ENCODE results near the gene NDE1. TPM values are rescaled to one million over a fixed set of nuclear protein-coding genes. Genes with fewer than 3 reads are reported as not detected.
"Not testable (repeated sequence)": the region's sequence is repeated elsewhere in the genome, so short reads cannot be mapped to it uniquely, and the experiment has no call there.

The NDE1 gene, protein sequence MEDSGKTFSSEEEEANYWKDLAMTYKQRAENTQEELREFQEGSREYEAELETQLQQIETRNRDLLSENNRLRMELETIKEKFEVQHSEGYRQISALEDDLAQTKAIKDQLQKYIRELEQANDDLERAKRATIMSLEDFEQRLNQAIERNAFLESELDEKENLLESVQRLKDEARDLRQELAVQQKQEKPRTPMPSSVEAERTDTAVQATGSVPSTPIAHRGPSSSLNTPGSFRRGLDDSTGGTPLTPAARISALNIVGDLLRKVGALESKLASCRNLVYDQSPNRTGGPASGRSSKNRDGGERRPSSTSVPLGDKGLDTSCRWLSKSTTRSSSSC
- polyA plus RNA-seq (ENCODE audit: insufficient read length in 12 of 12) = 10 to 100 TPM in 11 of 12 donors, not detected in 1; 17.2 to 44.3 (median 24.3) TPM
- long read RNA-seq, donor 1, partial matches to known transcripts = 2,403 of 2,474 reads
- long read RNA-seq, donor 1, other reads (novel, unspliced or antisense) = 68 of 2,474 reads
- long read RNA-seq, donor 2 = 0 reads
- long read RNA-seq, donor 3 = 0 reads
- long read RNA-seq, donor 4, partial matches to known transcripts = 0 of 1 reads
- long read RNA-seq, donor 4, other reads (novel, unspliced or antisense) = 0 of 1 reads
- long read RNA-seq, donor 5, partial matches to known transcripts = 0 of 3 reads
- long read RNA-seq, donor 5, other reads (novel, unspliced or antisense) = 0 of 3 reads
- long read RNA-seq, donor 6 = 0 reads
- long read RNA-seq, donor 7 = 0 reads
- long read RNA-seq, donor 8, partial matches to known transcripts = 0 of 4 reads
- long read RNA-seq, donor 8, other reads (novel, unspliced or antisense) = 0 of 4 reads
- long read RNA-seq, donor 9 = 0 reads
- long read RNA-seq, donor 10, partial matches to known transcripts = 0 of 2 reads
- long read RNA-seq, donor 10, other reads (novel, unspliced or antisense) = 0 of 2 reads
- long read RNA-seq, donor 11 = 0 reads

DNA sequence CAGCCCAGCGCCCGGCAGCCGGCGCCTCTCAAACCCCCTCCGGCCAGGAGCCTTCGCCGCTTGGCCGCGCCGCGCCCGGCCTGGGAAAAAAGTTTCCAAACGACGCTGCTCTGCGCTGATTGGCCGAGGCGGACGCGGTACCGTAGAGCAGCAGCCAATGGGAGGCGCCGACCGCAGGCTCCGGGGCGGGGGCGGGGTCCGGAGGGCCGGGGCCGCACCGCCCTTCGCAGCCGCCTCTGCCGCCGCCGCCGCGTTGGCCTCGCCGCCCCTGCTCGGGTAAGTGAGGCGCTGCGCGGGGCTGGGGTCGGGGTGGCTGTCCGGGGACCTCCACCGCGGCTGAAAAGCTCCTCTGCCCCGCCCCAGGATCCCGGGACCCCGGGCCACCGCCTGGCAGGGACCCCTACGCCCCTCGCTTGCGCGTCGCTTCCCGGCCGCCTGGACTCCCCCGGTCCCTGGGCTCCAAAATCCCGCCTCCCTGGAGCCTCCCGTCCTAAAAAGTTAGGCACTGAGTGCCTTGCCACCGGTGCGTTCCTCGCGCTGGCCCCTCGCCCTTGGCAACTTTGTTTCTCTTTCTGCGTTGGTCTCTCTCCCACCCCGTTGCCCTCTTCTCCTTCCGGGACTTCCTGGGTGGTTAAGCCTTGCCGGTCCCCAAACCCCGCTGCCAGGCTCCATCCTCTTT is at the start of gene NDE1:
Gene NDE1, plus strand, starts transcription at position 227 of the 679 bp plus-strand sequence. CDS start 14,534 bp downstream, outside the sequence.
- peak; percentile 90 for DNase-seq

DNA sequence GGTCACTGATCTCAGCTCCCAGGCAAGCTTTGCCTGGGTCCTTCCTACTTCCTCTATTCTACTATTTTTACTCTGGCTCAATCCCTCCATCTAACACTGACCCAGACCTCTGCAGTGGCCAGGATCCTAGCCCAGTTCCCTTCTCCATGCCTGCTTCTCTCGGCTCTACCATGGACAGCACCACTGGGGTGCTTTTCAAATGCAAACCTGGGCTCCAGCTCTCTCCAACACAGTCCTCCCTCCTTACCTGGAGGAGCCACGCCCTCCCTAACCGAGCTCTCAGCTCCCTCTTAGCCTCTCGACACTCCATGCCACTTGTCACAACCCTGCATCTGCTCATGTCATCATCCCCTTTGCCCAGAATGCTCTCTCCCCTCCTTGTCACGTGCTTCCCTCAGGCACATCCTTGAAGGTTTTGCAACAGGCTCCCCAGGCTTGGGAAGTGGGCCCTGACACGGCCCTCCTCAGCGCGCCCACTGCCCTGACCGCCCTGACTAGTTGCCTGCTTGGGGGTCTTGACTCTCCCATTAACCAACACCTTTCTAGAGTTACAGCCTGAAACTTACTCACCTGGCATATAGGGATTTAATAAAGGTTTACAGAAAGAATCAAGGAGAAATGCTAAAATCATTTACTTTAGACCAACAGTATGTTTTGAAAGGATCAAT is 48.7 kb upstream of the NDE1 start:
- no peak for DNase-seq

DNA sequence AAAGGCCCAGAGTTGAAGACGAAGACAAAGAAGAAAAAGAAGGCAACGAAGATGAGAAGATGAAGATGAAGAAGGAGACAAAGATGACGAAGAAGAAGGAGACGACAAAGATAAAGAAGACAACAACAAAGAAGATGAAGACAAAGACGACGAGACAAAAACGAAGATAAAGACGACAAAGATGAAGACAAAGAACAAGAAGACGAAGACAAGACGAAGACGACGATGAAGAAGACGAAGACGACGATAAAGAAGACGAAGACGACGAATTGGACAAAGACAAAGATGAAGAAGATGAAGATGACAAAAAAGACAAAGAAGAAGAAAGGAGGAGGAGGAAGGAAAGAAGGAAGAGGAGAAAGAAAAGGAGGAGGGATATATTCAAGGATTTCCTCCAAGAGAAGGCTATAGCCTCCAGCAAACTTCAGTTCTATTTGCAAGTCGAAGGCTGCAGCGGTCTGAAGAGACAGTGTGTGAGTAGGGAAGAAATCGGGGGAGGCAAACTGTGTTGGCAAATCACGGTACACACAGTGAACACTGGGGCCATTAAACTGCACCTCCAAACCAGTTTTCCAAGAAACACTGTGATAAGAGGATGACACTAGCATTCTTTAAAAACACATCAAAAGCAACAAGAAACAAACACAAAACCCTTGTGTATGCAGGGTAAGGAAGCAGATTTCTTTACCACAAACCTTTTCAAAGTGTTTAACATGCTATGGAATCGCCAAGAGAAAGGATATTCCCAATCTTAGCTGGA is 47.6 kb upstream of the NDE1 start:
- DNase-seq = no peak

DNA sequence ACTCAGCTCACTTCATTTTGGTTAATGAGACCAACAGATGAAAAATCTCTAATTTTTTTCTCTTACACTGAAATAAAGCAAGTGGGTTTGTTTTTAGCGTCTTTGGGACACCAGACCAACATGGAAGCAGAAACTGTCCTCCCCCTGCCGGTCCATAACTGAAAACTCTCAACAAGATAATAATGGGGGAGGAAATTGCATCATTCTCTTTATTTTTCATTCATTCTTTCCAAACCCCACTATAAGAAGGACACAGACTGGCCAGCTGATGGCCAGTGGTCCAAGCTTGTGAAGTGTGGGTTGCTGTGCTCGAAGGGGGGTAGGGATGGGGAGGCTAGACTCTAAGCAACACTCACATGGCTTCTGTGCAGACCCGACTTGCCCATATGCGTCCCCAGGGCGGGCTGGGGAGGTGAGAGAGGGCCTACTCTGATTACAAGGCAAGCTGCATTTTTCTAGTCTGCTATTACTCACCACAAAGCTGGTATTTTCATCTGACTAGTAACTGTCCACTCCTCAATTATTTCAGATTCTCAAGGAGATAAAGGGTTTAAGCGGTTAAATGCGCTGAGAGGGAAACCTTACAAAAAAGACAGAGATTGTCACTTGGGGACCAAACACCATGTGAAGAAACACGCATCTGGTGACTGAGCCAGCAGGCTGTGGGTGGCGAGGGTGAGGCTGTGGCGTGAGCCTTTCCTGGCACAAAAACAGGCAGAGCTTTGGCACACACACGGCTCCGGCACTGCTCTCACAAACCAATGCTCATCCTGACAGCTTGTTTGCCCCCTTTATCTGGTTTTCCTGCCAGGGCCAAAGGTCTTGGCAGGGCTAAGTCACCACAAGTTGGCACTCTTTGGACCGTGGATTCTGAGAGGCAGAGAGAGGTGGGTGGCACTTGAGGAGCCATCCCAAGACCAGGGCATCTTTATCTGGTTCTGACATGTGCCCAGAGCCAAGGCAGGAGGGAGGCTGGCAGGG is 45.3 kb upstream of the NDE1 start:
- no peak for DNase-seq

DNA sequence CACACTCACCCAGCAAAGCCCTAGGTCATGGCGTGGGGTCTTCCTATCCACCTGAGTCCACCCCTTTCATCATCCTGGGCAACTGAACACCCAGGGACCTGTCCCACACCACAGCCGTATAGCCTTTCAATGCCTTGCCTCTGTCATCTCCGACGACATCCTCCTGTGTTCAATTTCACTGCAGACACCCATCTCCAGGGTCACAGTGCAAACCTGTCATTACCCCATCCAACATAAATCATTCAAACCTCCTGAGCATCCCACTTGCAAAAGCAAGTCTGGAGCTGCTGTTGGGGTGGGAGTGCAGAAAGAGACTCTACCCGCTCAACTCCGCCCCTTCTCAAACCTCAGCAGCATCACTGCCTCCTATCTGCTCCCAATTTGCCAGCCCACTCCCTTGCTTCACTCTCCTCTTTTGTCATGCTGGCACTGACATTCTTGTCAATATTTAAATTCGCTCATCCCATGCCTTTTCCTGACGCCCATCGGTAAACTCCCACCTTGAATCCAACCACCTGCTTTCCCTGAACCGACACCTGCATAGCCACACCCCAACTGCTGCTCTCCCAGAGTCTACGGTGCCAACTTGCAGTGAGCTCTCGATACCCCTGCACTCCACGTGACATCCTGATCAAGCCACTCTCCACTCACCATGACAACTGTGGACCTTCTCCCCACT is 44.1 kb upstream of the NDE1 start:
- no peak for DNase-seq

DNA sequence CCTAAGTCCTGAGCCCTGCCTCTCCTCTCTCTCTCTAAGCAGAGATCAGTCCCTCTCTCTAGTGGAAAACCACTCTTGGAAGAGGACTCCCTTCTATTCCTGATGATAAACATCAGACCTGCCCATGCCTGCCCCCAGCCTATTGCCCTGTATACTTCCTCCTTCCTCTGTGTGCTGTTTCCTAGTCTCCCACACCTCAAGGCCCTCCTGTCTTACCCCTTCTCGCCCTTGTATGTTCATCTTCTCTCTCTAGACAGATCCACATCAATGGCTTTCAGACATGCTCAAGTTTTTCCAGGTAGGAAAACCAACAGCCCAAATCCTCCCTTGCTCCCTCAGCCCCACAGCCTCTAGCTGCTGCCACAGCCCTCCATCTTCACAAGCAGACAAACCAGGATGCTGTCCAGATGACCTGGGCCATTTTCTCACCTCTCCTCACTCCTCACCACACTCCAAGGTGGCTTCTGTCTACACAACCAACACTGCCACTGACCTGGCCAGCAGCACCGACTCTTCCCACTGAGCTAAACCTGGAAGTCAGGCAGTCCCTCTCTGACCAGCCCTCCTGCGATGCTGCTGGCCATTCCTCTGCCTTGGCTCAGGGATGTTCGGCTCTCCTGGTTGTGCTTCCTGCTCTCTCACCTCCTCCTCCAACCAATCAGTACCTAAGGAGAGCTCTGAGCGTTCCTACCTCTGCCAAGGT is 43.4 kb upstream of the NDE1 start:
- no peak for DNase-seq

DNA sequence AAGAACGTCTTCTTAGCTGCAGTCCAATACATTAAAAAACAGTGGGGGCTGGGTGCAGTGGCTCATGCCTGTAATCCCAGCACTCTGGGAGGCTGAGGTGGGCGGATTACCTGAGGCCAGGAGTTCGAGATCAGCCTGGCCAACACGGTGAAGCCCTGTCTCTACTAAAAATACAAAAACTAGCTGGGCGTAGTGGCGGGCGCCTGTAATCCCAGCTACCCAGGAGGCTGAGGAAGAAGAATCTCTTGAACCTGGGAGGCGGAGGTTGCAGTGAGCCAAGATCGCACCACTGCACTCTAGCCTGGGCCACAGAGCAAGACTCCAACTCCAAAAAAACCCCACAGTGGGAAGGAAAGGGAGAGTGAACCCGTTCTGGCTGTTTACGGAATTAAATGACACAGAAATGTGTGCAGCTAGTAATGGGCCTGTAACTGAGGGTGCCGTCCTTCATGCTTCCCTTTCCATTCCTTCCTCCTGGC is 42.8 kb upstream of the NDE1 start:
- DNase-seq = not testable (repeated sequence)

DNA sequence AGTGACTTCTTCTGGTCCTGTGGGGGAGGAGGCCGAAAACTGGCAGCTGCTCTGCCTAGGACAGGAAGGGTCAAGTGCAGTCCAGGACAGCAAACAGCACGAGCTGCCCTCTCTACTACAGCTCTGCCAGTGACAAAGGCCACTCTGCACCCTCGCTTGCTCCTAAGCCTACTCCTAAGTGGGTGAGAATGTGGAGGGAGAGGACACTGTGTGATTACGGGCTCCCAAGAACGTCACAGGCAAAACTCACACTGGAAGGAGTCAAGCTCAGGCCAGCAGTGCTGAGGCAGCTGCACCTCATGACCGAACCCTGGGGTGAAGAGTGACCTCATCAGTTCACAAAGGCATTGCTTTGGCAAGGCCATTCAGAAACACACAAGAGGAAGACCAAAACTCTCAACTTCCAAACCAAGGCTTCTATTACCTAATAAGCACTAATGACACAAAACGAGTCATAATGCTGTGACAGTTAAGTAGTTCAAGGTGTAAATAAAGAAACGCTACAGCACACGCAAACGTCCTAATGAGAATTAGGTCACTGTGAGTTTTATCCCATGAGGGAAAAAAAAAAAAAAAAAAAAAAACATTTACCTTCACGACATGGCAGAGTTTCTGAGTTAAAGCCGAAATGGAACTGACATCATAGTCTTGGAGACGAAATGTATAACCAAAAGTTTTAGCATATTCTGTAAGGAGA is 42.2 kb upstream of the NDE1 start:
- no peak for DNase-seq

DNA sequence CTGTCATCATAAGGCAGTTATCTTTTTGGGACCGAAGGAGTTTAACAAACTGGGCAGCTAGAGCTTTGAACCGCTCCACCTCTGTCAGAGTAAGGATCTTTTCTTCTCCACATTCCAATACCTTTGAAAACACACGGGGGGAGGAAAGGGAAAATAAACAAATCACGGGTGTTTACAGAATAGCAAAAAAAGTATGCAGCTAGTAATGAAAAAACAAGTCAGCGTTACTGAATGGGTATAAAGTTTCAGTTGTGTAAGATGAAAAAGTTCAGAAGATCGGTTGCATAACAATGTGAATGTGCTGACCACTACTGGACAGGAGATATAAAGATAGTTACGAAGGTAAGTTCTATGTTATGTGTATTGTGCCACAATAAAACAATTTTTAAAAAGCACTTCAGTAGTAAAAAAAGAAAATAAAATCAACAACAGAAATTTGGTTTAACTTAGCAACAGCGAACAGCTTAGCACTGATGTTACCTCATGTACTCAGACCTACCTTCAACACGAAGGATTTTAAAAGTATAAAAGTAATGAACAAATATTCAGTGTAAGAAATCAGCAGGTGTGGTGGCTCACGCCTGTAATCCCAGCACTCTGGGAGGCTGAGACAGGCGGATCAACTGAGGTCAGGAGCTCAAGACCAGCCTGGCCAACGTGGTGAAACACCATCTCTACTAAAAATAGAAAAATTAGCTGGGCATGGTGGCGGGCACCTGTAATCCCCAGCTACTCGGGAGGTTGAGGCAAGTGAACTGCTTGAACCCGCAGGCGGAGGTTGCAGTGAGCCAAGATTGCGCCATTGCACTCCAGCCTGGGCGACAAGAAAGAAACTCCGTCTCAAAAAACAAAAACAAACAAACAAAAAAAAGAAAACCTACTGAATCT is 41.4 kb upstream of the NDE1 start:
- DNase-seq = no peak

DNA sequence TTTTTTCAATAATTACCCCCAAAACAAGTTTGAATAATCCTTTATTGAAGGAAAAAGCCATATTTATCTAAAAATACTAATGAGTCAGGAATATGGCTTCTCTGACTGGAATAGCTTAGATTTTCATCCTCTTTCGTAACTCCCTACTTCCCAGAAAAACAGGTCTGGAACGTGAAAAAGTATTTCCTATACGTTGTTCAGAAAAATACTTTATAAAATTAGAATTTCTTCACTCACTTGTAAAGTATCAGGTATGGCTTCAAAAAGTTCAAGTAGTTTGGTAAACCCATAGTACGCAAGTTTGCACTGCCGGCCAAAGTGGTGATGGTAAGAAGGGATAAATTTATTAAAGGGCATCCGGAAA is 40.8 kb upstream of the NDE1 start:
- DNase-seq = no peak

DNA sequence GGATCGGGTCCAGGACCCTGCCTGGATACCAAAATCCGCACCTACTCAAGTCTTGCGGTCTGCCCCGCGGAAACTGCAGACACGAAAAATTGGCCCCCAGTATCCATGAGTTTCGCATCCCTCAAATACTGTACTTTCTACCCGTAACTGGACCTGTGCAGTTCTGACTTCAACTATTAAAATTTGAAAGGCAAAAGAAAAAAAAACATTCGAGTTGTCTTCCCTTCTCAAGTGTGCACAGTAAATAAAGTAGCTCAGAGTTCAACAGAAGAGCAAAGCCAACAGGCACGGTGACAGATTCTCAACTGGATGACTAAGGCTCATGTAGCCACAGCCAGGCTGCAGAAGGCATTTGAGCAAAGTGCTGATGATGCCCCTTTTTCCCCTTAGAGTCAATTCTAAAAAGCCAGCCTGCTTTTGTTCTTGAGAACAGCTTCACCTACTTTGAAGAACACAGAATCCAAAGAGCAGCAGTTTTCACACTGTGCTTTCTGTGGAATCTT is 39.6 kb upstream of the NDE1 start:
- DNase-seq = no peak

DNA sequence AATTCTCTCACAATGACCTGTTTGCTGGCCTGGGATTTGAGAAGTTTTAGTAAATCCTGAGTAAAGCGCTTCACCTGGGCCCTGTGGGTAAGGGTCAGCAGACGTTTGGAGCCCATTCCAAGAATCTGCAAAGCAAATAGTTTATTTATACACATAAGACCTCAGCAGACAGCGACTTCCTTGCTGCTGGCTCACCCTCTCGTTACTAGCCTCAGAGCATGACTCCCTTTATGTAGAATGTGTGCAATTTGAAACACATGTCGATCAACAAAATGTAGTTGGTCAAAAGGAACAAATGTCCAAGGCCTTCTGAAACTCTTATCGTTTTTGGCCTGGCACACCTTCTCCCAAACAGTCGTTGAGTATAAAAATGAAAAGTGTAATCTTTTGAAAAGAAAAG is 38.4 kb upstream of the NDE1 start:
- DNase-seq = no peak

DNA sequence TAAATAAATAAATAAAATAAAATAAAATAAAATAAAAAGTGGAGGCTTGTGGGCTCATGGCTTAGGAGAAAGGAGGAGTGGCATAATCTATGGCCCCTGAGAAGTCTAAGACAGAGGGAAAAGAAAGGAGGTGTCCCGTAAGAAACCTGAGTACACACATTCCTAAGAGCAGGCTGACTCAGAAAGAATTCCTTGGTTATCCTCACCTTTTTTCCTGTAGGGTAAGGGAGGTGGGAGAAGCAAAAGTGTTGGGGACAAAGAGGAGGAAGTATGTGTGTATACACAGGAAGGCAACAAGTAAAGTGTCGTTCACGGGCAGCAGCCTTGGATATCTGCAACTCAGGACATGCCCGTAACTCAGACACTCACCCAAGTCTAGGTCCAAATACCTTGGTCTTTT is 36.4 kb upstream of the NDE1 start:
- DNase-seq = no peak

DNA sequence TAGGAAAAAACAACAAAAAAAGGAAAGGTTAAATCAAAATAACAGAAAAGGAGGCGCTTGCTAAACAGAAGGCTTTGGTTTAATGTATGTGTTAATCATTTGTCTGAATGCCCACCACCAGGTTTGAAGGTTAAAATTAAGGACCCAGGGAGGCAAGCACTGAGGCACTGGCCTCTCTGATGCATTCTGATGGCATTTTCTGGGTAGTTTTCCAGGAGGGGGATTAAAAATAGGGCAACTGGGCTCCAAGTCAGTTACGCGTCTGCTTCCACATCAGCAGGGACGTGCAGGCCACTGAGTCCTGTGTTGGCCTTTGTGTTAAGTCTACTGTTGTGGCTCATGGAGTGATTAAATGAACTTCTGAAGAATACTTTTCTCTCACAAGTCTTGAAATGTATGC is 34.0 kb upstream of the NDE1 start:
- DNase-seq = no peak

DNA sequence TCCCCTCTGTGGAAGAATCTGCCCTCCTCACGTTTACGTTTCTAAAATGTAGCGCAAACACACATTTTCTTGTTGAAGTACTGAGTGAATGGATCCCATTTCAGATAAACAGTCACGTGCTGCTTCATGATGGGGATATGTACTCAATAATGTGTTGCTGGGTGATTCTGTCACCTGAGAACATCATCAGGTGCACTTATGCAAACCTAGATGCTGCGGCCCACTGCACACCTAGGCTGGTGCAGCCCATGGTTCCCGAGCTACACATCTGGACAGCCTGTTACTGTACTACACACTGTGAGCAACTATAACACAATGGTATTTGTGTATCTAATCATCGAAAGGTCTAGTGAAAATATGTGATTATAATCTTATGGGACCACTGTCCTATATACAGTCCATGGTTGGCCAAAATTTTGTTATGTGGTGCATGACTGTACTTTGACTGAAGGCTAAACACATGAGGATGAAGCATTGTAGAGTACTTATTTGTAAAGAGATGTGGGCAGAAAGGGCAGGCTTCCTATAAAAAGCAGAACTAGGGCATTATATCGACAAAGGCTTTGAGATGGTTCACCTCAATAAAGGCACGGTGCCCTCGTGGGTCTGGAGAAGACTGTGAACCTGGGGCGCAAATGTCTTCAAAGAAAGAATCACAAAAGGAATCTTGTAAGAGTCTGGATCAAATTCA is 33.4 kb upstream of the NDE1 start:
- no peak for DNase-seq

DNA sequence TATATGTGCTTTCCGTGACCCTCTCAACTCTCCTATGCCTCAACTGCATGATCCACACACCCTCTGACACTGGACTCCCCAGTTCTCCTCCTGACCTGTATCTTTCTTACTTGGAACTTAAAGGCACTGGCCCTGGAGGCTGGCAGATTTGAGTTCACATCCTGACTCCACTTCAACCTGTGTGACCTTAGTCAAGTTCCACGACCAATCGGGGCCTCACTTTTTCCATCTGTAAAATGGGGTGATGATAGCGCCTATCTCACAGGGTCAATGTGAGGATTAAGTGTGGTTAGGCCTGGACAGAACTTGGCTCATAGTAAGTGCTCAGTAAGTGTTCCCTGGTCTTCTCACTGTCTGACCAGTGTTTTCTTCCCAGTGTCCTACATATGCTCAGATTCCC is 32.1 kb upstream of the NDE1 start:
- DNase-seq = no peak

Measured in muscle of arm (tissue), 14 donors.